HEK293 (cell line): ENCODE results near the gene TNIK.

Experiments used
- CTCF ChIA-PET: fragments of 350-600 bp; formaldehyde crosslinking; extraction: SDS; loops from one replicate; lab custom pipeline; 2021; ENCODE audit warnings: antibody characterized with exemption; lab: Yijun Ruan, JAX
- POLR2A ChIA-PET: fragments of 300-600 bp; formaldehyde crosslinking; extraction: SDS; loops from one replicate; lab custom pipeline; 2020; ENCODE audit warnings: antibody characterized with exemption, inconsistent platforms; lab: Yijun Ruan, JAX
- H3K27ac ChIP-seq: fragments of 200-500 bp; sonication (Bioruptor generic); 2 replicates; pipeline ENCODE4 v1.5.1; 2014; ENCODE audit warnings: low read depth, low read length, control low read depth, inconsistent platforms; ENCODE audit errors: extremely low read depth
- H3K36me3 ChIP-seq, 2 experiments: fragments of 200-500 bp in 1 of 2; sonication (Bioruptor generic) in 1 of 2; 1 replicate in 1 of 2; 2 replicates in 1 of 2; pipeline ENCODE4 v1.5.1; 2014 to 2017; ENCODE audit warnings: inconsistent platforms in 2 of 2, low read length in 2 of 2; ENCODE audit not compliant: control insufficient read depth in 2 of 2, insufficient read depth in 1 of 2
- H3K4me1 ChIP-seq: fragments of 200-500 bp; sonication (Bioruptor generic); 2 replicates; pipeline ENCODE4 v1.5.1; 2014; ENCODE audit warnings: mild to moderate bottlenecking, low read length, inconsistent platforms; ENCODE audit not compliant: control insufficient read depth, insufficient read depth
- H3K4me3 ChIP-seq: 2 replicates; pipeline ENCODE4 v1.5.1; 2011; ENCODE audit warnings: low read depth, mild to moderate bottlenecking, control low read depth, low read length, moderate library complexity
- H3K9me3 ChIP-seq: fragments of 200-500 bp; sonication (Bioruptor generic); 2 replicates; pipeline ENCODE4 v1.5.1; 2014; ENCODE audit warnings: low read depth, low read length, inconsistent platforms; ENCODE audit not compliant: control insufficient read depth, insufficient read depth
- FEZF1 ChIP-seq: fragments of 450-650 bp; formaldehyde crosslinking; IDR thresholded peaks from 2 replicates; pipeline ENCODE4 v1.5.1; 2016; ENCODE audit warnings: missing biosample characterization, missing genetic modification characterization
- GLIS2 ChIP-seq: fragments of 450-650 bp; formaldehyde crosslinking; IDR thresholded peaks from 2 replicates; pipeline ENCODE4 v1.5.1; 2016; ENCODE audit warnings: missing biosample characterization, missing genetic modification characterization
- KLF8 ChIP-seq: fragments of 450-650 bp; formaldehyde crosslinking; IDR thresholded peaks from 2 replicates; pipeline ENCODE4 v1.5.1; 2016; ENCODE audit warnings: missing biosample characterization, missing genetic modification characterization
- SCRT1 ChIP-seq: fragments of 450-650 bp; formaldehyde crosslinking; IDR thresholded peaks from 2 replicates; pipeline ENCODE4 v1.5.1; 2016; ENCODE audit warnings: missing biosample characterization, missing genetic modification characterization, borderline replicate concordance
- SCRT2 ChIP-seq: fragments of 450-650 bp; formaldehyde crosslinking; IDR thresholded peaks from 2 replicates; pipeline ENCODE4 v1.5.1; 2016; ENCODE audit warnings: missing biosample characterization, missing genetic modification characterization
- WT1 ChIP-seq: fragments of 450-650 bp; formaldehyde crosslinking; IDR thresholded peaks from 2 replicates; pipeline ENCODE4 v1.5.1; 2016; ENCODE audit warnings: missing biosample characterization, missing genetic modification characterization
- ZBTB7A ChIP-seq: fragments of 450-650 bp; formaldehyde crosslinking; IDR thresholded peaks from 2 replicates; pipeline ENCODE4 v1.5.1; 2016; ENCODE audit warnings: low read depth, missing biosample characterization, missing genetic modification characterization
- ZFP41 ChIP-seq: fragments of 450-650 bp; formaldehyde crosslinking; IDR thresholded peaks from 2 replicates; pipeline ENCODE4 v1.5.1; 2016; ENCODE audit warnings: missing biosample characterization, missing genetic modification characterization, borderline replicate concordance
- ZNF248 ChIP-seq: fragments of 450-650 bp; formaldehyde crosslinking; IDR thresholded peaks from 2 replicates; pipeline ENCODE4 v1.5.1; 2017; ENCODE audit warnings: missing biosample characterization, missing genetic modification characterization
- ZNF585B ChIP-seq: fragments of 450-650 bp; formaldehyde crosslinking; IDR thresholded peaks from 2 replicates; pipeline ENCODE4 v1.5.1; 2016; ENCODE audit warnings: missing biosample characterization, missing genetic modification characterization
- ZNF658 ChIP-seq: fragments of 450-650 bp; formaldehyde crosslinking; IDR thresholded peaks from 2 replicates; pipeline ENCODE4; 2016; ENCODE audit warnings: missing biosample characterization, missing genetic modification characterization
- ZNF701 ChIP-seq: fragments of 450-650 bp; formaldehyde crosslinking; IDR thresholded peaks from 2 replicates; pipeline ENCODE4 v1.5.1; 2016; ENCODE audit warnings: missing biosample characterization, missing genetic modification characterization
- TF ChIP-seq, protein P1 (sequence below): fragments of 450-650 bp; formaldehyde crosslinking; IDR thresholded peaks from 2 replicates; pipeline ENCODE4 v1.5.1; 2016; ENCODE audit warnings: missing biosample characterization, missing genetic modification characterization
- TF ChIP-seq, protein P2 (sequence below): fragments of 450-650 bp; formaldehyde crosslinking; IDR thresholded peaks from 2 replicates; pipeline ENCODE4 v1.5.1; 2016; ENCODE audit warnings: missing biosample characterization, missing genetic modification characterization
- TF ChIP-seq, protein P3 (sequence below): fragments of 450-650 bp; formaldehyde crosslinking; IDR thresholded peaks from 2 replicates; pipeline ENCODE4 v1.5.1; 2016; ENCODE audit warnings: missing biosample characterization, missing genetic modification characterization, borderline replicate concordance
- TF ChIP-seq, protein P4 (sequence below): fragments of 450-650 bp; formaldehyde crosslinking; IDR thresholded peaks from 2 replicates; pipeline ENCODE4 v1.5.0; 2017; ENCODE audit warnings: missing biosample characterization, missing genetic modification characterization, borderline replicate concordance
- TF ChIP-seq, protein P5 (sequence below): fragments of 450-650 bp; formaldehyde crosslinking; IDR thresholded peaks from 2 replicates; pipeline ENCODE4 v1.5.1; 2016; ENCODE audit warnings: missing biosample characterization, missing genetic modification characterization
- TF ChIP-seq, protein P6 (sequence below): fragments of 450-650 bp; formaldehyde crosslinking; IDR thresholded peaks from 2 replicates; pipeline ENCODE4 v1.5.1; 2017; ENCODE audit warnings: missing biosample characterization, missing genetic modification characterization

Gene TNIK

DNA sequence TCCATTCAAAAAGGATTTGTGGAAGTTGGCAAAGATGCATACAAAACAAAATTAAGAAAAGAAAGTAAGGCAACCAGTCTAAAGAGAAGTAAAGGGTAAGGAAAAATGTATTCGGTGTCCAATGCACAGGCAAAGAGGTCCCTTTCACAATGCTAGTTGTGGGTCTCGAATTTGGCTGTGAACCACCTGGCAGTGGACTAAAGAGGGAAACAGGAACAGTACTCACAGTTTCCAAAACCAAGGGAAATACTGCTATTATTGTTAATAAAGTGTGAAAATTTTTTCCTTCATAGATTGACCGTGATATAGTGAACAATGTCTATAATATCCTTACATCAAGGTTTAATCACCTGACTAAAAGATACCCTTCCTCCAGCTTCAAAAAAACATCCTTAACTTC is 57.9 kb downstream of the TNIK start (continued):
- TF ChIP-seq, protein P1, sequence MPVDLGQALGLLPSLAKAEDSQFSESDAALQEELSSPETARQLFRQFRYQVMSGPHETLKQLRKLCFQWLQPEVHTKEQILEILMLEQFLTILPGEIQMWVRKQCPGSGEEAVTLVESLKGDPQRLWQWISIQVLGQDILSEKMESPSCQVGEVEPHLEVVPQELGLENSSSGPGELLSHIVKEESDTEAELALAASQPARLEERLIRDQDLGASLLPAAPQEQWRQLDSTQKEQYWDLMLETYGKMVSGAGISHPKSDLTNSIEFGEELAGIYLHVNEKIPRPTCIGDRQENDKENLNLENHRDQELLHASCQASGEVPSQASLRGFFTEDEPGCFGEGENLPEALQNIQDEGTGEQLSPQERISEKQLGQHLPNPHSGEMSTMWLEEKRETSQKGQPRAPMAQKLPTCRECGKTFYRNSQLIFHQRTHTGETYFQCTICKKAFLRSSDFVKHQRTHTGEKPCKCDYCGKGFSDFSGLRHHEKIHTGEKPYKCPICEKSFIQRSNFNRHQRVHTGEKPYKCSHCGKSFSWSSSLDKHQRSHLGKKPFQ, result no peak
- TF ChIP-seq ZNF701 (tag by site-specific recombination) (no peak), KLF8 (tag by site-specific recombination) (no peak), ZNF658 (tag by site-specific recombination) (no peak)
- TF ChIP-seq, all 188 proteins: peak for 0

DNA sequence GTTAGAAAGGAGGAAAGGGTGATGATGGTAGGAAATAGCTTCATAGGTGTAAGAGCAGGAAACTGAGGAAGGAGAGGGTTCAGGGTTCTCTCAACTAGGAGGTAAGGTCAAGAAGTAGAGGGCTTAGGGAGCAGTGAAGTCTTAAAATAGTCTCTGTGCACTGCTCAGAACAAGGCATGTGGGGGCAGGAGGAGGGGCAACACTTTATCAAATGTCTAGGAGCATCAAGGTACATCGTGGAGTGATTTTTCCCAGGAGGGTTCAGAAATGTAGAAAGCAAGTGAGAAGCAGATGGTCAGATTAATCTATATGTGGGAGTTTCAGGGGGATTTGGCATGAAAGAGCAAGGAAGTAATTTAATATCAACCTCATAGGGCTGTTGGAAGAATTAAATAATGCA is 58.8 kb downstream of the TNIK start:
- no peak overlapping the region for H3K4me3 ChIP-seq
- H3K27ac ChIP-seq, result no peak overlapping the region
- no peaks in the 10 kb centered on the region for H3K4me1 ChIP-seq
- no peaks in the 10 kb centered on the region for H3K36me3 ChIP-seq
- POLR2A ChIA-PET, result no interaction called here
- H3K9me3 ChIP-seq, result no peaks in the 10 kb centered on the region
- TF ChIP-seq ZBTB7A (no peak), SCRT2 (no peak), WT1 (tag by site-specific recombination) (no peak), GLIS2 (tag by site-specific recombination) (no peak)
- CTCF ChIA-PET, result interaction anchor here (0.5 kb wide), 1 partner anchor 55 kb away, joined by 3 read pairs; no protein-coding TSS in a partner anchor

DNA sequence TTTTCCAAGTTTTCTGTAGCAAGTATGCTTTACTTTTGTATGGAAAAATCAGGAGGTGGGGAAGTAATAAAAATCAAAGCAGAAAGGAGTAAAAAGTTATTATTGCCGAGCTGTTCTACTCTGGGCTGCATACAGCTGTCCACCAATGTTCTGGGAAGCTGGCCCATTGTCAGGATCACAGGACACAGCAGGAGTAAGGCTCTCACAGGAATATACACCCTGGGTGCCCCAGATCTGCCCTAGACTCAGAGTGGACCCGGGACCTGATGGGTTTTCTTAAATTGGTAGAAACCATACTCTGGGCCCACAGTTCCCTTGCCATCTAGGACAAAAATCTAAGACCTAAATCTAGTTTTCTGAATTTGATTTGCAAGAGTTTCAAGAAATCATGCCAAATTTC is 60.4 kb downstream of the TNIK start:
- TF ChIP-seq, protein P2, sequence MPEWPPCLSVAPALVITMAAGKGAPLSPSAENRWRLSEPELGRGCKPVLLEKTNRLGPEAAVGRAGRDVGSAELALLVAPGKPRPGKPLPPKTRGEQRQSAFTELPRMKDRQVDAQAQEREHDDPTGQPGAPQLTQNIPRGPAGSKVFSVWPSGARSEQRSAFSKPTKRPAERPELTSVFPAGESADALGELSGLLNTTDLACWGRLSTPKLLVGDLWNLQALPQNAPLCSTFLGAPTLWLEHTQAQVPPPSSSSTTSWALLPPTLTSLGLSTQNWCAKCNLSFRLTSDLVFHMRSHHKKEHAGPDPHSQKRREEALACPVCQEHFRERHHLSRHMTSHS (tag by site-specific recombination), result no peak
- TF ChIP-seq, protein P3, sequence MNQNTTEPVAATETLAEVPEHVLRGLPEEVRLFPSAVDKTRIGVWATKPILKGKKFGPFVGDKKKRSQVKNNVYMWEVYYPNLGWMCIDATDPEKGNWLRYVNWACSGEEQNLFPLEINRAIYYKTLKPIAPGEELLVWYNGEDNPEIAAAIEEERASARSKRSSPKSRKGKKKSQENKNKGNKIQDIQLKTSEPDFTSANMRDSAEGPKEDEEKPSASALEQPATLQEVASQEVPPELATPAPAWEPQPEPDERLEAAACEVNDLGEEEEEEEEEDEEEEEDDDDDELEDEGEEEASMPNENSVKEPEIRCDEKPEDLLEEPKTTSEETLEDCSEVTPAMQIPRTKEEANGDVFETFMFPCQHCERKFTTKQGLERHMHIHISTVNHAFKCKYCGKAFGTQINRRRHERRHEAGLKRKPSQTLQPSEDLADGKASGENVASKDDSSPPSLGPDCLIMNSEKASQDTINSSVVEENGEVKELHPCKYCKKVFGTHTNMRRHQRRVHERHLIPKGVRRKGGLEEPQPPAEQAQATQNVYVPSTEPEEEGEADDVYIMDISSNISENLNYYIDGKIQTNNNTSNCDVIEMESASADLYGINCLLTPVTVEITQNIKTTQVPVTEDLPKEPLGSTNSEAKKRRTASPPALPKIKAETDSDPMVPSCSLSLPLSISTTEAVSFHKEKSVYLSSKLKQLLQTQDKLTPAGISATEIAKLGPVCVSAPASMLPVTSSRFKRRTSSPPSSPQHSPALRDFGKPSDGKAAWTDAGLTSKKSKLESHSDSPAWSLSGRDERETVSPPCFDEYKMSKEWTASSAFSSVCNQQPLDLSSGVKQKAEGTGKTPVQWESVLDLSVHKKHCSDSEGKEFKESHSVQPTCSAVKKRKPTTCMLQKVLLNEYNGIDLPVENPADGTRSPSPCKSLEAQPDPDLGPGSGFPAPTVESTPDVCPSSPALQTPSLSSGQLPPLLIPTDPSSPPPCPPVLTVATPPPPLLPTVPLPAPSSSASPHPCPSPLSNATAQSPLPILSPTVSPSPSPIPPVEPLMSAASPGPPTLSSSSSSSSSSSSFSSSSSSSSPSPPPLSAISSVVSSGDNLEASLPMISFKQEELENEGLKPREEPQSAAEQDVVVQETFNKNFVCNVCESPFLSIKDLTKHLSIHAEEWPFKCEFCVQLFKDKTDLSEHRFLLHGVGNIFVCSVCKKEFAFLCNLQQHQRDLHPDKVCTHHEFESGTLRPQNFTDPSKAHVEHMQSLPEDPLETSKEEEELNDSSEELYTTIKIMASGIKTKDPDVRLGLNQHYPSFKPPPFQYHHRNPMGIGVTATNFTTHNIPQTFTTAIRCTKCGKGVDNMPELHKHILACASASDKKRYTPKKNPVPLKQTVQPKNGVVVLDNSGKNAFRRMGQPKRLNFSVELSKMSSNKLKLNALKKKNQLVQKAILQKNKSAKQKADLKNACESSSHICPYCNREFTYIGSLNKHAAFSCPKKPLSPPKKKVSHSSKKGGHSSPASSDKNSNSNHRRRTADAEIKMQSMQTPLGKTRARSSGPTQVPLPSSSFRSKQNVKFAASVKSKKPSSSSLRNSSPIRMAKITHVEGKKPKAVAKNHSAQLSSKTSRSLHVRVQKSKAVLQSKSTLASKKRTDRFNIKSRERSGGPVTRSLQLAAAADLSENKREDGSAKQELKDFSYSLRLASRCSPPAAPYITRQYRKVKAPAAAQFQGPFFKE (tag by site-specific recombination), result no peak
- TF ChIP-seq ZNF585B (tag by site-specific recombination), result no peak
- TF ChIP-seq FEZF1 (tag by site-specific recombination), result no peak
- TF ChIP-seq ZNF248 (tag by site-specific recombination), result no peak
- TF ChIP-seq, protein P4, sequence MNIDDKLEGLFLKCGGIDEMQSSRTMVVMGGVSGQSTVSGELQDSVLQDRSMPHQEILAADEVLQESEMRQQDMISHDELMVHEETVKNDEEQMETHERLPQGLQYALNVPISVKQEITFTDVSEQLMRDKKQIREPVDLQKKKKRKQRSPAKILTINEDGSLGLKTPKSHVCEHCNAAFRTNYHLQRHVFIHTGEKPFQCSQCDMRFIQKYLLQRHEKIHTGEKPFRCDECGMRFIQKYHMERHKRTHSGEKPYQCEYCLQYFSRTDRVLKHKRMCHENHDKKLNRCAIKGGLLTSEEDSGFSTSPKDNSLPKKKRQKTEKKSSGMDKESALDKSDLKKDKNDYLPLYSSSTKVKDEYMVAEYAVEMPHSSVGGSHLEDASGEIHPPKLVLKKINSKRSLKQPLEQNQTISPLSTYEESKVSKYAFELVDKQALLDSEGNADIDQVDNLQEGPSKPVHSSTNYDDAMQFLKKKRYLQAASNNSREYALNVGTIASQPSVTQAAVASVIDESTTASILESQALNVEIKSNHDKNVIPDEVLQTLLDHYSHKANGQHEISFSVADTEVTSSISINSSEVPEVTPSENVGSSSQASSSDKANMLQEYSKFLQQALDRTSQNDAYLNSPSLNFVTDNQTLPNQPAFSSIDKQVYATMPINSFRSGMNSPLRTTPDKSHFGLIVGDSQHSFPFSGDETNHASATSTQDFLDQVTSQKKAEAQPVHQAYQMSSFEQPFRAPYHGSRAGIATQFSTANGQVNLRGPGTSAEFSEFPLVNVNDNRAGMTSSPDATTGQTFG, result no peak
- TF ChIP-seq, protein P5, sequence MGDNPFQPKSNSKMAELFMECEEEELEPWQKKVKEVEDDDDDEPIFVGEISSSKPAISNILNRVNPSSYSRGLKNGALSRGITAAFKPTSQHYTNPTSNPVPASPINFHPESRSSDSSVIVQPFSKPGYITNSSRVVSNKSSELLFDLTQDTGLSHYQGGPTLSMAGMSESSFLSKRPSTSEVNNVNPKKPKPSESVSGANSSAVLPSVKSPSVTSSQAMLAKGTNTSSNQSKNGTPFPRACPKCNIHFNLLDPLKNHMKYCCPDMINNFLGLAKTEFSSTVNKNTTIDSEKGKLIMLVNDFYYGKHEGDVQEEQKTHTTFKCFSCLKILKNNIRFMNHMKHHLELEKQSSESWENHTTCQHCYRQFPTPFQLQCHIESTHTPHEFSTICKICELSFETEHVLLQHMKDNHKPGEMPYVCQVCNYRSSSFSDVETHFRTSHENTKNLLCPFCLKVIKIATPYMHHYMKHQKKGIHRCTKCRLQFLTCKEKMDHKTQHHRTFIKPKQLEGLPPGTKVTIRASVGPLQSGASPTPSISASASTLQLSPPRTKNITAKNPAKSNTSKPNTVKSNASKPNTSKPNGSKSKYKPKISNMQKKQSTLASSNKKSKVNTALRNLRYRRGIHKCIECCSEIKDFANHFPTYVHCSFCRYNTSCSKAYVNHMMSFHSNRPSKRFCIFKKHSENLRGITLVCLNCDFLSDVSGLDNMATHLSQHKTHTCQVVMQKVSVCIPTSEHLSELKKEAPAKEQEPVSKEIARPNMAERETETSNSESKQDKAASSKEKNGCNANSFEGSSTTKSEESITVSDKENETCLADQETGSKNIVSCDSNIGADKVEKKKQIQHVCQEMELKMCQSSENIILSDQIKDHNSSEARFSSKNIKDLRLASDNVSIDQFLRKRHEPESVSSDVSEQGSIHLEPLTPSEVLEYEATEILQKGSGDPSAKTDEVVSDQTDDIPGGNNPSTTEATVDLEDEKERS (tag by site-specific recombination), result no peak
- TF ChIP-seq, protein P6, sequence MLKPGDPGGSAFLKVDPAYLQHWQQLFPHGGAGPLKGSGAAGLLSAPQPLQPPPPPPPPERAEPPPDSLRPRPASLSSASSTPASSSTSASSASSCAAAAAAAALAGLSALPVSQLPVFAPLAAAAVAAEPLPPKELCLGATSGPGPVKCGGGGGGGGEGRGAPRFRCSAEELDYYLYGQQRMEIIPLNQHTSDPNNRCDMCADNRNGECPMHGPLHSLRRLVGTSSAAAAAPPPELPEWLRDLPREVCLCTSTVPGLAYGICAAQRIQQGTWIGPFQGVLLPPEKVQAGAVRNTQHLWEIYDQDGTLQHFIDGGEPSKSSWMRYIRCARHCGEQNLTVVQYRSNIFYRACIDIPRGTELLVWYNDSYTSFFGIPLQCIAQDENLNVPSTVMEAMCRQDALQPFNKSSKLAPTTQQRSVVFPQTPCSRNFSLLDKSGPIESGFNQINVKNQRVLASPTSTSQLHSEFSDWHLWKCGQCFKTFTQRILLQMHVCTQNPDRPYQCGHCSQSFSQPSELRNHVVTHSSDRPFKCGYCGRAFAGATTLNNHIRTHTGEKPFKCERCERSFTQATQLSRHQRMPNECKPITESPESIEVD (tag by site-specific recombination), result no peak
- no peak for TF ChIP-seq ZFP41 (tag by site-specific recombination)
- TF ChIP-seq SCRT1 (tag by site-specific recombination), result no peak
- no peaks in the 10 kb centered on the region for H3K9me3 ChIP-seq
- no peak overlapping the region for H3K4me3 ChIP-seq
- no peak overlapping the region for H3K27ac ChIP-seq
- no peaks in the 10 kb centered on the region for H3K4me1 ChIP-seq
- no peaks in the 10 kb centered on the region for H3K36me3 ChIP-seq
- ChIA-PET POLR2A (no interaction called here), CTCF (no interaction called here)
